Endothelial cell of umbilical vein (primary cell): ENCODE data around the gene PTDSS2. TPM values are rescaled to one million over a fixed set of nuclear protein-coding genes. Genes with fewer than 3 reads are reported as not detected.

Source experiments
- BruUV-seq: library from RNA; stranded (reverse); fragments of 400-500 nt; replicated peaks from 2 replicates; lab custom pipeline; 2021; lab: Mats Ljungman, UMichigan
- CTCF ChIA-PET: fragments of 300-600, 350-600 bp; sonication (Branson Sonifier 250); formaldehyde crosslinking; loops from one replicate; lab custom pipeline; 2021; ENCODE audit warnings: antibody characterized with exemption, inconsistent platforms; lab: Charles Lee
- POLR2A ChIA-PET: fragments of 300-600, 350-600 bp; sonication (Branson Sonifier 250); formaldehyde crosslinking; loops from one replicate; lab custom pipeline; 2021; ENCODE audit warnings: antibody characterized with exemption, inconsistent platforms; lab: Charles Lee
- DNase-seq: peaks from one replicate; pipeline ENCODE4 v3.0.0-alpha.2; 2011; ENCODE audit warnings: low read depth, low spot score
- FAIRE-seq: peaks from 2 replicates; lab custom pipeline; 2011; peaks lifted over from hg19 to GRCh38; lab: Jason Lieb, UNC
- H2AFZ ChIP-seq: 2 replicates; pipeline ENCODE4 v1.6.0; 2012; ENCODE audit warnings: low read depth, low read length, control low read depth, inconsistent platforms
- H3K27ac ChIP-seq: 2 replicates; pipeline ENCODE4 v1.5.1; 2011; ENCODE audit warnings: low read depth, mild to moderate bottlenecking, control low read depth, low read length, moderate library complexity; ENCODE audit not compliant: insufficient read depth
- H3K27me3 ChIP-seq, 2 experiments: 2 replicates each; pipeline versions ENCODE4 v1.6.0 to v1.6.1; 2011; ENCODE audit warnings: low read length in 2 of 2, mixed read lengths in 1 of 2; ENCODE audit not compliant: control insufficient read depth in 2 of 2, insufficient read depth in 2 of 2
- H3K36me3 ChIP-seq, 2 experiments: 2 replicates in 1 of 2; 3 replicates in 1 of 2; pipeline ENCODE4 v1.5.1; 2011; ENCODE audit warnings: low read length in 2 of 2, mild to moderate bottlenecking in 1 of 2, moderate library complexity in 1 of 2; ENCODE audit not compliant: control insufficient read depth in 2 of 2, insufficient read depth in 2 of 2; ENCODE audit errors: extremely low read depth in 1 of 2
- H3K4me1 ChIP-seq: 3 replicates; pipeline ENCODE4 v1.5.1; 2011; ENCODE audit warnings: mild to moderate bottlenecking, low read length; ENCODE audit not compliant: control insufficient read depth, insufficient read depth; ENCODE audit errors: extremely low read depth
- H3K4me2 ChIP-seq: 2 replicates; pipeline ENCODE4 v1.6.1; 2011; ENCODE audit warnings: low read length, control low read depth, mixed read lengths; ENCODE audit not compliant: insufficient read depth
- H3K4me3 ChIP-seq, 3 experiments: fragments of 200-600 bp in 1 of 3; sonication (generic), shearing (Covaris generic) in 1 of 3; replicated peaks in 1 of 3; 2 replicates each; pipeline ENCODE4 v1.5.1; 2011 to 2016; ENCODE audit warnings: control low read depth in 3 of 3, low read length in 3 of 3, mild to moderate bottlenecking in 2 of 3, inconsistent platforms in 1 of 3, low read depth in 1 of 3, moderate library complexity in 1 of 3; ENCODE audit not compliant: insufficient read depth in 1 of 3
- H3K79me2 ChIP-seq: 2 replicates; pipeline ENCODE4 v1.6.0; 2012; ENCODE audit warnings: low read length, inconsistent platforms; ENCODE audit not compliant: control insufficient read depth, insufficient read depth
- H3K9ac ChIP-seq: replicated peaks from 2 replicates; pipeline ENCODE3; 2011; ENCODE audit warnings: low read length, control low read depth; ENCODE audit not compliant: insufficient read depth; ENCODE audit errors: extremely low read depth
- H3K9me1 ChIP-seq: replicated peaks from 3 replicates; pipeline ENCODE4 v1.6.0; 2011; ENCODE audit warnings: mild to moderate bottlenecking, low read length; ENCODE audit not compliant: control insufficient read depth, insufficient read depth; ENCODE audit errors: extremely low read depth
- H3K9me3 ChIP-seq: replicated peaks from 2 replicates; pipeline ENCODE4 v1.5.1; 2012; ENCODE audit warnings: low read length, inconsistent platforms; ENCODE audit not compliant: control insufficient read depth, insufficient read depth
- H4K20me1 ChIP-seq: replicated peaks from 2 replicates; pipeline ENCODE3; 2011; ENCODE audit warnings: mild to moderate bottlenecking, low read length; ENCODE audit not compliant: control insufficient read depth, insufficient read depth; ENCODE audit errors: extremely low read depth
- CTCF ChIP-seq, 2 donors: IDR thresholded peaks; 1 replicate in 1 of 2; 2 replicates in 1 of 2; pipeline ENCODE4 v1.5.1; 2011; ENCODE audit warnings: low read length in 2 of 2, mild to moderate bottlenecking in 2 of 2, moderate library complexity in 2 of 2, control low read depth in 1 of 2, inconsistent platforms in 1 of 2, low read depth in 1 of 2; ENCODE audit not compliant: insufficient read depth in 1 of 2; ENCODE audit errors: extremely low read depth in 1 of 2
- EZH2 ChIP-seq: IDR thresholded peaks from 2 replicates; pipeline ENCODE4 v1.6.1; 2012; ENCODE audit warnings: borderline replicate concordance, low read depth, mild to moderate bottlenecking, moderate library complexity, low read length, inconsistent platforms; ENCODE audit not compliant: severe bottlenecking
- FOS ChIP-seq: IDR thresholded peaks from 2 replicates; pipeline ENCODE4 v1.6.1; 2011; ENCODE audit warnings: mild to moderate bottlenecking, low read length, moderate library complexity, borderline replicate concordance; ENCODE audit not compliant: insufficient read depth
- GATA2 ChIP-seq: IDR thresholded peaks from 2 replicates; pipeline ENCODE4 v1.7.0; 2011; ENCODE audit warnings: low read depth, mild to moderate bottlenecking, moderate library complexity, mixed read lengths, low read length; ENCODE audit not compliant: insufficient read length, insufficient read depth
- JUN ChIP-seq: IDR thresholded peaks from 2 replicates; pipeline ENCODE4 v1.6.1; 2011; ENCODE audit warnings: borderline replicate concordance, low read depth; ENCODE audit not compliant: insufficient read length, insufficient read depth
- MAX ChIP-seq: IDR thresholded peaks from 2 replicates; pipeline ENCODE4 v1.6.1; 2011; ENCODE audit not compliant: insufficient read depth, insufficient read length
- MYC ChIP-seq: IDR thresholded peaks from one replicate; pipeline ENCODE4 v1.6.1; 2011; ENCODE audit warnings: mild to moderate bottlenecking, low read depth, low read length
- POLR2A ChIP-seq: IDR thresholded peaks from 2 replicates; pipeline ENCODE4 v1.6.1; 2012; ENCODE audit warnings: low read depth, mild to moderate bottlenecking, control low read depth, low read length
- POLR2AphosphoS5 ChIP-seq: IDR thresholded peaks from 2 replicates; pipeline ENCODE4 v1.6.1; 2012; ENCODE audit warnings: low read depth, mild to moderate bottlenecking, control low read depth, low read length, moderate library complexity; ENCODE audit not compliant: insufficient read depth
- dilution Hi-C: fragments of 300-500 bp; cut with MboI; formaldehyde crosslinking; loops from one replicate; pipeline ENCODE4 v1.15.0; 2019; ENCODE audit warnings: low sequenced_read_pairs; ENCODE audit not compliant: extremely low pct_ligation_motif_present
- intact Hi-C: fragments of 100-400 bp; cut with micrococcal nuclease; formaldehyde crosslinking; loops from one replicate; pipeline ENCODE4 v1.10.0; 2022
- polyA plus RNA-seq, 4 experiments: library from polyadenylated mRNA; depleted of rRNA in 3 of 4; stranded (reverse) in 3 of 4; unstranded in 1 of 4; fragments of >200 nt; gene quantifications; 2 replicates each; pipeline versions ENCODE4 v1.2.1 to v1.2.3, GENCODE V29; 2011 to 2012; ENCODE audit warnings: missing spikeins in 1 of 4
- total RNA-seq: library from RNA; stranded (reverse); gene quantifications from 2 replicates; pipeline ENCODE4 v1.2.3, GENCODE V29; 2021

Gene PTDSS2
- total and polyA plus RNA-seq, 2 donors (not counting 3 experiments of a cell fraction or from before 2014, with no cell fraction given), result 41.4 to 46.8 TPM

GRCh38 chr11:490930-491260 is 40.8 kb downstream of the PTDSS2 start:
- FAIRE-seq, result no peak
- H3K9me1 ChIP-seq, result no peaks in the 10 kb centered on the region
- POLR2A ChIA-PET, result no interaction called here
- no peak overlapping the region for H3K27ac ChIP-seq
- intact Hi-C loops (no loop called here), dilution Hi-C loops (no loop called here)
- H3K79me2 ChIP-seq, result no peaks in the 10 kb centered on the region
- TF ChIP-seq CTCF (IDR thresholded peaks at IDR 0.05; ENCODE audit: extremely low read depth in 1 of 2, insufficient read depth in 1 of 2, low read depth in 1 of 2, low read length in 2 of 2) (no peak), EZH2 (no peak), POLR2AphosphoS5 (no peak), POLR2A (no peak), FOS (no peak), GATA2 (no peak), MAX (no peak), MYC (no peak), JUN (no peak)
- no peaks in the 10 kb centered on the region for H3K4me1 ChIP-seq
- no peaks in the 10 kb centered on the region for H3K9me3 ChIP-seq
- CTCF ChIA-PET, result no interaction called here
- no peak overlapping the region for H2AFZ ChIP-seq
- no peak for DNase-seq
- H3K4me3 ChIP-seq, result no peak overlapping the region
- no peak overlapping the region for H3K4me2 ChIP-seq
- BruUV-seq, result TSS peak; percentile 21
- H3K27me3 ChIP-seq, result no peaks in the 10 kb centered on the region
- H4K20me1 ChIP-seq, result no peaks in the 10 kb centered on the region
- no peak overlapping the region for H3K9ac ChIP-seq
- peaks cover 2 to 32% of the 10 kb centered on the region in 2 experiments for H3K36me3 ChIP-seq
